GM18951 (cell line): ENCODE measurements around the gene ZBTB20.
"Not testable (repeated sequence)": the region's sequence is repeated elsewhere in the genome, so short reads cannot be mapped to it uniquely, and the experiment has no call there.

Experiments
- POLR2A ChIP-seq: IDR thresholded peaks from 4 replicates; pipeline ENCODE4 v1.6.1; 2011; ENCODE audit warnings: mild to moderate bottlenecking; ENCODE audit not compliant: insufficient read length, insufficient read depth; ENCODE audit errors: extremely low read depth
- in situ Hi-C: fragments of 300-500 bp; cut with MboI; formaldehyde crosslinking; loops from one replicate; pipeline ENCODE4 v1.12.0; 2022; ENCODE audit warnings: low sequenced_read_pairs, mixed read lengths, inconsistent platforms; ENCODE audit not compliant: unreplicated experiment

Gene ZBTB20

GRCh38 chr3:115146418-115147328 is at the start of gene ZBTB20:
Gene ZBTB20, minus strand, starts transcription at chr3:115147288.
- in situ Hi-C loops, result no loop called here
- peak; percentile 60 for TF ChIP-seq POLR2A

GRCh38 chr3:115194476-115194875 is 47.4 kb upstream of the ZBTB20 start:
- in situ Hi-C loops, result no loop called here
- no peak for TF ChIP-seq POLR2A

DNA sequence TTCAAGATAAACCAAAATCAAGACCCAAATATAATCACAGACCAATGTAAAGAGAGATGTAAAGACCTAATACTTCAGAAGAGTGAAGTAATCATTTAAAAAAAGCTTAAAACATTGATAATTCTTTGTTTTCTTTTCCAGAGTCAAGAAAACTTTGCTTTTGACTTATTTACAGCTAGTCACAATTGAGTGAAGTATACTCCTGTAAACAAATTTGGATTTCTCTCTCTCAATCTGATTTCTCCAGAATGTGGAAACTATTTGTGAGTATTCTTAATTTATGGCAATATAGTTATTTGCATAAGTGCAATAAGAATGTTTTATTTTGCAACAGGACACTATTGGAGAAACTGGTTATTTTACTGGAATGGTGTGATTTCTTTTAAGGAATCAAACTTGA is 43.7 kb upstream of the ZBTB20 start:
- in situ Hi-C loops, result no loop called here
- TF ChIP-seq POLR2A, result no peak

- in situ Hi-C loops, result no loop called here
- no peak for TF ChIP-seq POLR2A
Observed at GRCh38 chr3:115187149-115187757, 40.2 kb upstream of the ZBTB20 start.

- in situ Hi-C loops, result no loop called here
- no peak for TF ChIP-seq POLR2A
Observed at GRCh38 chr3:115186351-115187148, 39.5 kb upstream of the ZBTB20 start.

GRCh38 chr3:115184859-115185572 is 37.9 kb upstream of the ZBTB20 start:
- in situ Hi-C loops, result not testable (repeated sequence)

GRCh38 chr3:115178930-115179329 is 31.8 kb upstream of the ZBTB20 start:
- in situ Hi-C loops, result not testable (repeated sequence)

DNA sequence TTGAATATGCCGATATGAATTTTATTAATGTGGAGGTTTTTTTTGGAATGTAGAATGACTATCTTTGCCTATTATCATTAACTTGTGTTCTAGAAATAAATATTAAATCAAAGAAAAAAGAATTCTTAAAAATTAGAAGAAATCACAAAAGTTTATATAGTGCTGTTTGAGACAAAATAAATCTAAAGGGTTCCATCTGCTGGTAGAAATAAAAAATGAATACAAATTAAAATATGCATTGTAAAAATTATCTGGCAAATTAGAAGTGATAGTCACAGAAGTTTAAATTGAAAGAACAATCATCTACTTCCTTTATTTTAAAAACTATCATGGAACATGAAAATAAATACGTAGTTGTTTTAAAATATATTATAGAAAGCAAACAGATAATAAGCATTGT is 22.7 kb upstream of the ZBTB20 start:
- in situ Hi-C loops, result loop anchor here (25.0 kb wide), 1 partner anchor 333 kb away; no protein-coding TSS in a partner anchor
- TF ChIP-seq POLR2A, result no peak

- no peak for TF ChIP-seq POLR2A
- in situ Hi-C loops, result loop anchor here (25.0 kb wide), 1 partner anchor 328 kb away; no protein-coding TSS in a partner anchor
Observed at GRCh38 chr3:115165701-115166100, 18.6 kb upstream of the ZBTB20 start.

DNA sequence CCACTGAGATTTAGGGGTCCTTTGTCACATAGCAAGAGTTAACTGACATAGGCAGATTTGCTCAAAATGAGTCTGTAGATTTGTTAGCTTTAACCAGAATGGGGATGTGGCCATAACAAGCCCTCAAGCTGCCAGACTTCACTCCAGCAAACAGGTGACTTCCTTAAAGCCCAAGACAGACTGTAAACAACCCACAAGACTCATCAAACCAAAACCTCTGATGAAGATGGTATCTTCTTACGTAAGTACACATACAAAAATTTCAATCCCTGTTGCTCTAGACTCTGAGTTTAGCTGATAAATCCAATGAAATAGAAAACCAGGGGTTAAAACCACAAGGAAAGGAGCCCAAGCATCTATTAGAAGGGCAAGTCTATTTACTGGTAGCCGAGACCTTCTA is 18.2 kb upstream of the ZBTB20 start:
- no peak for TF ChIP-seq POLR2A
- in situ Hi-C loops, result loop anchor here (25.0 kb wide), 1 partner anchor 328 kb away; no protein-coding TSS in a partner anchor

- TF ChIP-seq POLR2A, result no peak
- in situ Hi-C loops, result loop anchor here (25.0 kb wide), 1 partner anchor 327 kb away; no protein-coding TSS in a partner anchor
Observed at GRCh38 chr3:115164374-115165221, 17.5 kb upstream of the ZBTB20 start.

- no peak for TF ChIP-seq POLR2A
- in situ Hi-C loops, result loop anchor here (25.0 kb wide), 1 partner anchor 325 kb away; no protein-coding TSS in a partner anchor
Observed at GRCh38 chr3:115162759-115163158, 15.7 kb upstream of the ZBTB20 start.
